CD14-positive monocyte (primary cell): ENCODE results near the gene DNAH7. TPM values are rescaled to one million over a fixed set of nuclear protein-coding genes. Genes with fewer than 3 reads are reported as not detected.

Experiments
- DNase-seq, 3 donors: peaks; one replicate each; pipeline ENCODE4 v3.0.0-alpha.2; 2011 to 2022
- H2AFZ ChIP-seq: 2 replicates; pipeline ENCODE4 v1.6.0; 2012; ENCODE audit warnings: mild to moderate bottlenecking, low read depth, low read length, inconsistent platforms; ENCODE audit not compliant: insufficient read depth, poor library complexity, severe bottlenecking
- H3K27ac ChIP-seq, 2 donors: 1 replicate in 1 of 2; 2 replicates in 1 of 2; pipeline ENCODE4 v1.5.1; 2012 to 2013; ENCODE audit warnings: low read length in 2 of 2, control low read depth in 1 of 2, inconsistent platforms in 1 of 2, low read depth in 1 of 2, mild to moderate bottlenecking in 1 of 2
- H3K27me3 ChIP-seq, 2 donors: one replicate each; pipeline versions ENCODE4 v1.6.0 to v1.6.1; 2011 to 2013; ENCODE audit warnings: low read length in 2 of 2; ENCODE audit not compliant: control insufficient read depth in 2 of 2, insufficient read depth in 2 of 2
- H3K36me3 ChIP-seq, 2 donors: replicated peaks in 1 of 2; 1 replicate in 1 of 2; 2 replicates in 1 of 2; pipeline versions ENCODE4 v1.5.1 to v1.6.1; 2012 to 2013; ENCODE audit warnings: low read length in 2 of 2, control low read depth in 1 of 2, inconsistent platforms in 1 of 2, mild to moderate bottlenecking in 1 of 2; ENCODE audit not compliant: insufficient read depth in 2 of 2, control insufficient read depth in 1 of 2
- H3K4me1 ChIP-seq, 2 donors: 1 replicate in 1 of 2; 2 replicates in 1 of 2; pipeline versions ENCODE4 v1.5.1 to v1.6.1; 2012 to 2013; ENCODE audit warnings: low read length in 2 of 2, control low read depth in 1 of 2, inconsistent platforms in 1 of 2, mild to moderate bottlenecking in 1 of 2, moderate library complexity in 1 of 2; ENCODE audit not compliant: insufficient read depth in 2 of 2, control insufficient read depth in 1 of 2
- H3K4me2 ChIP-seq: replicated peaks from 2 replicates; pipeline ENCODE3; 2012; ENCODE audit warnings: low read length, moderate library complexity, mild to moderate bottlenecking; ENCODE audit not compliant: poor library complexity, severe bottlenecking; ENCODE audit errors: extremely low read depth
- H3K4me3 ChIP-seq, 3 experiments: fragments of 200-600 bp in 1 of 3; sonication (generic) in 1 of 3; replicated peaks in 1 of 3; 1 replicate in 2 of 3; 2 replicates in 1 of 3; pipeline ENCODE4 v1.5.1; 2011 to 2013; ENCODE audit warnings: low read length in 3 of 3, mild to moderate bottlenecking in 3 of 3, control low read depth in 2 of 3, low read depth in 2 of 3, inconsistent platforms in 1 of 3, moderate library complexity in 1 of 3
- H3K79me2 ChIP-seq: 2 replicates; pipeline ENCODE4 v1.6.0; 2012; ENCODE audit warnings: mild to moderate bottlenecking, control low read depth, inconsistent platforms, low read length, moderate library complexity; ENCODE audit not compliant: insufficient read depth
- H3K9ac ChIP-seq: 2 replicates; pipeline ENCODE4 v1.6.0; 2017; ENCODE audit warnings: low read length, mild to moderate bottlenecking; ENCODE audit not compliant: insufficient read depth, poor library complexity, severe bottlenecking
- H3K9me3 ChIP-seq, 2 donors: replicated peaks in 1 of 2; 1 replicate in 1 of 2; 2 replicates in 1 of 2; pipeline versions ENCODE4 v1.5.1 to v1.6.1; 2012 to 2013; ENCODE audit warnings: low read length in 2 of 2, control low read depth in 1 of 2; ENCODE audit not compliant: control insufficient read depth in 1 of 2, insufficient read depth in 1 of 2
- H4K20me1 ChIP-seq: 2 replicates; pipeline ENCODE4 v1.6.0; 2012; ENCODE audit warnings: mild to moderate bottlenecking, low read length, control low read depth, moderate library complexity; ENCODE audit not compliant: insufficient read depth
- H3K27ac Mint-ChIP-seq, 7 donors: one replicate each; pipeline ENCODE4 v1.8.0; 2020; ENCODE audit warnings: mild to moderate bottlenecking in 7 of 7, mixed read lengths in 7 of 7, moderate library complexity in 6 of 7, inconsistent platforms in 2 of 7
- H3K27me3 Mint-ChIP-seq, 3 donors: one replicate each; pipeline ENCODE4 v1.8.0; 2021 to 2022; ENCODE audit warnings: low read depth in 3 of 3, mild to moderate bottlenecking in 3 of 3, mixed read lengths in 3 of 3, moderate library complexity in 3 of 3, inconsistent platforms in 1 of 3
- H3K36me3 Mint-ChIP-seq, 2 donors: one replicate each; pipeline ENCODE4 v1.8.0; 2020; ENCODE audit warnings: mixed read lengths in 2 of 2, inconsistent platforms in 1 of 2, mild to moderate bottlenecking in 1 of 2
- H3K4me1 Mint-ChIP-seq: one replicate; pipeline ENCODE4 v1.8.0; 2020; ENCODE audit warnings: mild to moderate bottlenecking, mixed read lengths
- H3K4me3 Mint-ChIP-seq, 2 donors: one replicate each; pipeline ENCODE4 v1.8.0; 2020; ENCODE audit warnings: mild to moderate bottlenecking in 2 of 2, mixed read lengths in 2 of 2, moderate library complexity in 1 of 2
- H3K9me3 Mint-ChIP-seq, 7 donors: one replicate each; pipeline ENCODE4 v1.8.0; 2020 to 2022; ENCODE audit warnings: mixed read lengths in 7 of 7, mild to moderate bottlenecking in 6 of 7, moderate library complexity in 6 of 7, inconsistent platforms in 2 of 7
- WGBS: methylation state at CpG from one replicate; pipeline ENCODE4 v1.1.5; 2013; ENCODE audit warnings: missing lambda C conversion rate; ENCODE audit not compliant: insufficient coverage; 5-methylcytosine and 5-hydroxymethylcytosine counted together
- intact Hi-C, 2 donors: fragments of 100-400 bp; cut with micrococcal nuclease; formaldehyde crosslinking; loops; one replicate each; pipeline versions ENCODE4 v1.15.0 to v1.15.1; 2023
- polyA plus RNA-seq, 3 donors: library from polyadenylated mRNA; depleted of rRNA in 1 of 3; unstranded in 2 of 3; stranded (reverse) in 1 of 3; fragments of 300-500 nt in 2 of 3; fragments of >200 nt in 1 of 3; fragmentation: Illumina TruSeq in 2 of 3; gene quantifications; 1 replicate in 2 of 3; 2 replicates in 1 of 3; pipeline ENCODE4 v1.2.3, GENCODE V29; 2012 to 2021
- TF ChIP-seq, protein P1 (sequence below): fragments of 200-600 bp; IDR thresholded peaks from one replicate; pipeline ENCODE4 v1.8.0; 2022; ENCODE audit warnings: antibody characterized with exemption, mild to moderate bottlenecking

The DNAH7 gene
- polyA plus RNA-seq, 3 donors, result 0.07 TPM; not detected in 2

DNA sequence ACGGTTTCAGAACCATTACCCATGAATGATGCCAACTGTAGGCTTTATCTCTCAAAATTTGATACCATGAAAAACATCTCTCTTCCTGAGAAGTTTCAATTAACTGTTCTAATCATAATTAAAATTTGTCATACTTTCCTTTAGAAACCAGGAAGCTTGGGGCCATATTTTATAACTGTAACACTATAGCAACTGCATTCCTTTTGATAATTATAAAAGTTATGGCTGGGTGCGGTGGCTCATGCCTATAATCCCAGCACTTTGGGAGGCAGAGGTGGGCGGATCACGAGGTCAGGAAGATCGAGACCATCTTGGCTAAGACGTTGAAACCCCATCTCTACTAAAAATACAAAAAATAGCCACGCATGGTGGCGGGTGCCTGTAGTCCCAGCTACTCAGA is 70.6 kb downstream of the DNAH7 start:
- intact Hi-C loops, result no loop called here
- TF ChIP-seq, protein P1, sequence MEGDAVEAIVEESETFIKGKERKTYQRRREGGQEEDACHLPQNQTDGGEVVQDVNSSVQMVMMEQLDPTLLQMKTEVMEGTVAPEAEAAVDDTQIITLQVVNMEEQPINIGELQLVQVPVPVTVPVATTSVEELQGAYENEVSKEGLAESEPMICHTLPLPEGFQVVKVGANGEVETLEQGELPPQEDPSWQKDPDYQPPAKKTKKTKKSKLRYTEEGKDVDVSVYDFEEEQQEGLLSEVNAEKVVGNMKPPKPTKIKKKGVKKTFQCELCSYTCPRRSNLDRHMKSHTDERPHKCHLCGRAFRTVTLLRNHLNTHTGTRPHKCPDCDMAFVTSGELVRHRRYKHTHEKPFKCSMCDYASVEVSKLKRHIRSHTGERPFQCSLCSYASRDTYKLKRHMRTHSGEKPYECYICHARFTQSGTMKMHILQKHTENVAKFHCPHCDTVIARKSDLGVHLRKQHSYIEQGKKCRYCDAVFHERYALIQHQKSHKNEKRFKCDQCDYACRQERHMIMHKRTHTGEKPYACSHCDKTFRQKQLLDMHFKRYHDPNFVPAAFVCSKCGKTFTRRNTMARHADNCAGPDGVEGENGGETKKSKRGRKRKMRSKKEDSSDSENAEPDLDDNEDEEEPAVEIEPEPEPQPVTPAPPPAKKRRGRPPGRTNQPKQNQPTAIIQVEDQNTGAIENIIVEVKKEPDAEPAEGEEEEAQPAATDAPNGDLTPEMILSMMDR, result no peak
- WGBS, result 87% methylated on average over 4 of the region's 8 CpGs
- Histone ChIP-seq H3K4me3 (no peak overlapping the region), H3K9ac (no peak overlapping the region), H3K4me2 (no peak overlapping the region), H3K79me2 (no peaks in the 10 kb centered on the region), H4K20me1 (no peaks in the 10 kb centered on the region), H3K27ac (no peak overlapping the region), H3K4me1 (no peaks in the 10 kb centered on the region), H2AFZ (no peak overlapping the region), H3K36me3 (no peaks in the 10 kb centered on the region), H3K27me3 (no peaks in the 10 kb centered on the region), H3K9me3 (peaks cover 0 to 2% of the 10 kb centered on the region in 2 donors)
- no peak for DNase-seq
- H3K27ac Mint-ChIP-seq, result no peak overlapping the region
- H3K36me3 Mint-ChIP-seq, result no peaks in the 10 kb centered on the region
- H3K4me1 Mint-ChIP-seq, result no peaks in the 10 kb centered on the region
- no peaks in the 10 kb centered on the region for H3K27me3 Mint-ChIP-seq
- H3K4me3 Mint-ChIP-seq, result no peak overlapping the region
- H3K9me3 Mint-ChIP-seq, result peaks cover 2 to 12% (median 5%) of the 10 kb centered on the region in 7 donors

- no peak overlapping the region for H3K27ac ChIP-seq
- H3K4me3 ChIP-seq, result no peak overlapping the region
- intact Hi-C loops, result no loop called here
- WGBS, result 100% methylated on average over 4 of the region's 6 CpGs
- TF ChIP-seq, protein P1, result no peak
- no peaks in the 10 kb centered on the region for H4K20me1 ChIP-seq
- Mint-ChIP-seq H3K4me1 (no peaks in the 10 kb centered on the region), H3K4me3 (no peak overlapping the region), H3K27me3 (no peaks in the 10 kb centered on the region), H3K36me3 (no peaks in the 10 kb centered on the region), H3K9me3 (peaks cover 2 to 11% (median 5%) of the 10 kb centered on the region in 7 donors), H3K27ac (peak overlapping the region in 1 of 7 donors; percentile 3)
- no peak overlapping the region for H3K4me2 ChIP-seq
- H3K36me3 ChIP-seq, result no peaks in the 10 kb centered on the region
- no peaks in the 10 kb centered on the region for H3K27me3 ChIP-seq
- H3K4me1 ChIP-seq, result no peaks in the 10 kb centered on the region
- H3K79me2 ChIP-seq, result no peaks in the 10 kb centered on the region
- no peak overlapping the region for H3K9ac ChIP-seq
- no peak for DNase-seq
- H3K9me3 ChIP-seq, result peaks cover 0 to 2% of the 10 kb centered on the region in 2 donors
- H2AFZ ChIP-seq, result no peak overlapping the region
These were observed 73.1 kb downstream of the DNAH7 start for GRCh38 chr2:195995499-195995898.
